MG63 (cell line): Measurements from ENCODE around the gene ARHGAP26. TPM values are rescaled to one million over a fixed set of nuclear protein-coding genes. Genes with fewer than 3 reads are reported as not detected.
A peak's percentile ranks its signal among the peaks of the same experiment; 100 is the strongest.

ENCODE experiments used
- DNase-seq: peaks from one replicate; pipeline ENCODE4 v3.0.0-alpha.2; 2020
- H3K27me3 ChIP-seq: fragments of 250-450 bp; sonication (Bioruptor Pico); 2 replicates; pipeline ENCODE4 v1.5.1; 2020; ENCODE audit warnings: mild to moderate bottlenecking, moderate library complexity
- H3K36me3 ChIP-seq: fragments of 250-450 bp; sonication (Bioruptor Pico); 2 replicates; pipeline ENCODE4 v1.5.1; 2020; ENCODE audit warnings: mild to moderate bottlenecking, moderate library complexity
- H3K4me3 ChIP-seq: fragments of 250-450 bp; sonication (Bioruptor Pico); 2 replicates; pipeline ENCODE4 v1.5.1; 2020; ENCODE audit warnings: mild to moderate bottlenecking, moderate library complexity
- H3K9me3 ChIP-seq: fragments of 250-450 bp; sonication (Bioruptor Pico); 2 replicates; pipeline ENCODE4 v1.5.1; 2020; ENCODE audit warnings: mild to moderate bottlenecking, moderate library complexity
- total RNA-seq: library from RNA; depleted of rRNA; stranded (reverse); fragments of >200 nt; shearing (Covaris generic); gene quantifications from 2 replicates; pipeline ENCODE4 v1.2.3, GENCODE V29; 2014; ENCODE audit warnings: low replicate concordance; rRNA removed

Gene ARHGAP26
- 1.3 and 9.5 TPM in 2 replicates for total RNA-seq

DNA sequence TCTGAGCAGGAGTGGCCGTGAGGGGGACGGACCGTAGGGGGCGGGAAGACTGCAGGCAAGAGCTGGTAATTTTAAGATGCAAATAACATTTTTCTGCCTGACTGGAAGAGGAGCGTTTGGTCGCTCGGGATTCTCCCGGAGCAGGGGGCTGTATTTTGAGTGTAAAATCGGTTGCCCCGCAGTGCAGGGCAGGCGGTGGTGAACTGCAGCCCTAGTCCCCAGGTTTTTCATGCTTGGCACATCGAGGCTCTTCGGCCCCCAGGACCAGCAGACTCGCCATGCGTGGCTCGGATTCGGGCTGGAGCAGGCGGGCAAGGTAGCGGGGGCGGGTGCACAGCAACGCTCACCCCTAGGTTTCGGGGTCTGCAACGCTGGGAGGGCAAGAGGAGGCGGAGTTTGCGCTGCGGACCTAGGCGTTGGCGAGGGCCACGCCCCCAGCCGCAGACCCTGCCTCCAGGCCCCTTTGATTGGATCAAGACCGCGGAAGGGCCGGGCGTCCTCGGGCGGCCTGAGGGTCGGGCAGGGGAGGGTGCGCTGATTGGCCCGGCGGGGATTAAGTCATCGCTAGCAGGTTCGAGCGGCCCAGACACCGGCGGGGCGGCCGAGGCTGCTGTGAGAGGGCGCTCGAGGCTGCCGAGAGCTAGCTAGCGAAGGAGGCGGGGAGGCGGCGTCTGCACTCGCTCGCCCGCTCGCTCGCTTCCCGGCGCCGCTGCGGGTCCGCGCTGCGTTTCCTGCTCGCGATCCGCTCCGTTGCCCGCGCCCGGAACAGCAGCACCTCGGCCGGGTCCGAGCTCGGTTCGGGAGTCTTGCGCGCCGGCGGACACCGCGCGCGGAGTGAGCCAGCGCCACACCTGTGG is at the start of gene ARHGAP26:
ARHGAP26 (plus strand) TSS at position 585 of the 857 bp plus-strand sequence. CDS start 385 bp downstream, outside the sequence.
- no peaks in the 10 kb centered on the region for H3K36me3 ChIP-seq
- peak; percentile 99 for DNase-seq

GRCh38 chr5:142720641-142721271 is 49.4 kb upstream of the ARHGAP26 start:
- DNase-seq, result no peak
- no peaks in the 10 kb centered on the region for H3K9me3 ChIP-seq
- no peak overlapping the region for H3K4me3 ChIP-seq
- no peaks in the 10 kb centered on the region for H3K36me3 ChIP-seq
- H3K27me3 ChIP-seq, result no peaks in the 10 kb centered on the region

More for the DNA sequence above, at the start of gene ARHGAP26:
- H3K9me3 ChIP-seq, result no peaks in the 10 kb centered on the region
- H3K4me3 ChIP-seq, result peak within 1 kb of the TSS; percentile 68
- peaks cover 6% of the 10 kb centered on the region; the same call in 1 of the 2 replicates for H3K27me3 ChIP-seq

DNA sequence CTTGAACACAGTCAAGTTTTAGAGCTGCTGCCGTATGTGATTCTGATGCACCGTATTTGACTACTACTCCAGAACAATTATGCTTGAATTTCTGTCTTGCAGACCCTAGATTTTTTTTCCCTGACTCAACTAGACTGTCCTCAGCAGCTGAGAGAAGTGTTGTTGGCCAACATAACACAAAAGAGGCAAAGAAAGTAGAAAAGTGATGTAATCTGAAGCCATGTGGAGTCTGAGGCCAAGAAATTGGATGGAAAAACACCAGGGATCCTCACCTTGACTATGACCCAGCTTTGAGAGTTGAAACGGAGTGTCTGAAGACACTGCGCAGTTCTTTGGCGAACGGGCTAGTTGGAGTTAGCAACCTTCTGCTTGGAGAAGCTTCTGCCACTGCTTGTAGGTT is 48.0 kb upstream of the ARHGAP26 start:
- DNase-seq, result no peak
- Histone ChIP-seq H3K27me3 (no peaks in the 10 kb centered on the region), H3K4me3 (no peak overlapping the region), H3K9me3 (no peaks in the 10 kb centered on the region), H3K36me3 (no peaks in the 10 kb centered on the region)

DNA sequence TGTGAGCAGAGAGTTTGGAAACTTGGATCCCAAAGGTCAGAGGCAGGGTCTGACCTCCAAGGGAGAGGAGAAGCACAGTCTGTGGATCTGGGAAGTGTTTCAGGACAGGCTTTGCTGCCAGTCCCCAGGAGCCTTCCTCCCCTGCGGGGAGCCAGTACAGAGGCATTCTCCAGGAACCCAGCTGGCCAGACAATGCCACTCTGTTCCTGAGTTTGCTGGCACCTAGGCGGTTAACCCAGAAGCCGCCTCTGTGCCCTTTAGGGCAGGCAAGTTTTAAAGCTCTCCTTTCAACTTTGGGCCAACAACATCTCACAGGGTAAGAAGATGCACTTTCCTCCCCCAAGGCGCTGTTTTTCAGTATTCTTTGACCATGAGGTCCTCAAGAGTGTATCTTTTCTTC is 47.3 kb upstream of the ARHGAP26 start:
- Histone ChIP-seq H3K27me3 (no peaks in the 10 kb centered on the region), H3K36me3 (no peaks in the 10 kb centered on the region), H3K9me3 (peaks cover 5% of the 10 kb centered on the region), H3K4me3 (no peak overlapping the region)
- DNase-seq, result peak; percentile 37

DNA sequence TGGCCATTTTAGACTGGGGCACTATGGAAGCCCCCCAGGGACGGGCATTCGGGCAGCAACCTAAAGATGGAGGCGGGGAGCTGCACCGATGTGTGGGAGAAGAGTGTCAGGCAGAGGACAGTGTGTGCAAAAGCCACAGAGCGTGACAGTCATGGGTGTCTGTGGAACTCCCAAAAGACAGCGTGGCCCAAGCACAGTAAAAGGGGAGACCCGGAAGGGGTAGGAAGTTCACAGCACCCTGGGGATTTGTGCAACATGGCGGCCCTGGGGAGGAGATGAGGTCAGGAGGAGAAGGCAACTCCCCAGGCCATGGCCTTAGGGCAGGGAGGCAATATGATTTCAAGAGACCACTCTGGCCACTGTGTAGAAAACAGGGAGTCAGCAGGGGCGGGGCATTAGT is 45.4 kb upstream of the ARHGAP26 start:
- DNase-seq, result no peak
- Histone ChIP-seq H3K9me3 (peaks cover 7% of the 10 kb centered on the region), H3K4me3 (no peak overlapping the region), H3K36me3 (no peaks in the 10 kb centered on the region), H3K27me3 (no peaks in the 10 kb centered on the region)

DNA sequence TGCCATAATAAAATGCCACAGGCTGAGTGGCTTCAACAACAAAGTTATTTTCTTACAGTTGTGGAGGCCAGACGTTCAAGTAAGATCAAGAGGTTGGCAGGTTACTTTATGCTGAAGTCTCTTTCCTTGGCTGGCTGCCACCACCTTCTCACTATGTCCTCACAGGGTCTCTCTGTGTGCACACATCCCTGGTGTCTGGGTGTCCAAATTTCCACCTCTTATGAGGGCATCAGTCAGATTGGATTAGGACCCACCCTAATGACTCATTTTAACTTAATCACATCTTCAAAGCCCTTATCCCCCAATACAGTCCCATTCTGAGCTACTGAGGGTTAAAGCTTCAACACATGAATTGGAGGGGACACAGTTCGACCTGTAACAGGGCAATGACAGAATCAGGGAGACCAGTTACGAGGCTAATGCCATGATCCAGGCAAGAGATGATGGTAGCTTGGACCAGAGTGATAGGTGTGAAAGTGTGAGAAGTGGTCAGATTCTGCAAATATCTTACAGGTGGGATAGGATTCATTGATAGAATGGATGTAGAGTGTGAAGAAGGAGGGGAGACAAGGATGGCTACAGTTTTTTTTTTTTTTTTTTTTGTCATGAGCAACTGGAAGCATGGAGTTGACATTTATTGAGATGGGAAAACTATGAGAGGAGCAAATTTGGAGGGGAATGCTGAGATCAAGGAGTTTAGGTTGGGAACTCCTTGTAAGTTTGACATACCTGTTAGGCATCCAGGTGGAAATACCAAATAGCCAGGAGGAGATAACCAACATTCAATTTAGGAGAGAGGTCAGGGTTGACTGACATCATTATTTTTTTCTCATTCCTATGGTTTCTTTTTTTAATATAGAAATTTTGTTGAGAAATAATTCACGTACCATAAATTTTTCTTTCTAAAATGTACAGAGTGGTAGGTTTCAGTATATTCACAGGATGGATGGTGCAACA is 44.7 kb upstream of the ARHGAP26 start:
- Histone ChIP-seq H3K36me3 (no peaks in the 10 kb centered on the region), H3K27me3 (no peaks in the 10 kb centered on the region), H3K4me3 (no peak overlapping the region), H3K9me3 (peaks cover 7% of the 10 kb centered on the region)
- peak; percentile 43 for DNase-seq

- Histone ChIP-seq H3K4me3 (no peak overlapping the region), H3K9me3 (peaks cover 7% of the 10 kb centered on the region), H3K36me3 (no peaks in the 10 kb centered on the region), H3K27me3 (no peaks in the 10 kb centered on the region)
- DNase-seq, result no peak
Observed at GRCh38 chr5:142726188-142726731, 43.9 kb upstream of the ARHGAP26 start.

GRCh38 chr5:142727735-142728047 is 42.5 kb upstream of the ARHGAP26 start:
- no peak for DNase-seq
- no peaks in the 10 kb centered on the region for H3K36me3 ChIP-seq
- peaks cover 7% of the 10 kb centered on the region for H3K9me3 ChIP-seq
- H3K4me3 ChIP-seq, result no peak overlapping the region
- no peaks in the 10 kb centered on the region for H3K27me3 ChIP-seq

DNA sequence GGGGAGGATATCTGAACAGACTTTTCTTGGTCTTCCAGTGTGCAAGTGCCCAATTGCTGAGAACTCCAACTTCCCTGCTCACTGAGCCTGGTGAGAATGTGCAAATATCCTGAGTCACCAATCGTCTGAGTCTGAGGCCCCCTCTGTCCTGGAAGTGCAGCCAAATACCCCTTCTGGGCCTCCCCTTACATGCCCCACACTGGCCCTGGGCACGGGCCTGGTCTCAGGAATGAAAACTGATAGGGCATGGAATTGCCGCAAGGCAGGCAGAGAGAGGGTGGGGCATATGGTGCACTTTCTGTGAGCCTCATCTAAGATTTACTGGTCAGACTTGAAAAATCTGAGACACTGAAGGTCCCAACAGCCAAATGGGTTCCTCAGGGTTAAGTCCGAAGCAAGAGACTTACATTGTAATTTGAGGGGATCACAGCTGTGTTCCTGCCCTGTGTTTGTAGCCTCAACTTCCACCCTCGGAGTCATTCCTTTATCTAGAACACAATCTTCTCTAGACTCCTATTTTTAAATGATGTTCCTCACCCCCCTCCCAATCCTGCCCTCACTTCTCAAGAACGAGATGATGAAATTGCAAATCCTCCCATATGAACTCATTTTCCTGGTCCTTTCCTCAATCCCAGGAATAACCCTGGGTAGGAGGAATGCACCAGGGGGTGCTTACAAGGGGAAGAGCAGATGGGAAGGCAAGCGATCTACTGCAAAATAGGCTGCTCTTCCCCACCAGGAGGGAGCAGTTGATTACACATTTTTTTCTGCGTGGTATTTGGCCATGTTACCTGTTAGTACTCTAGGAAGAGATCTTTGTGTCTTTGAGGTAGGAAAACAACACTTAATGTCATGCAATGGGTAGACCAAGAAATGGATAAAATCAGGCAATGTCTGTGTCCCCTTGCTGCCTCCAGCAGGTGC is 34.6 kb upstream of the ARHGAP26 start:
- no peaks in the 10 kb centered on the region for H3K27me3 ChIP-seq
- H3K4me3 ChIP-seq, result no peak overlapping the region
- H3K9me3 ChIP-seq, result no peaks in the 10 kb centered on the region
- H3K36me3 ChIP-seq, result no peaks in the 10 kb centered on the region
- DNase-seq, result no peak

DNA sequence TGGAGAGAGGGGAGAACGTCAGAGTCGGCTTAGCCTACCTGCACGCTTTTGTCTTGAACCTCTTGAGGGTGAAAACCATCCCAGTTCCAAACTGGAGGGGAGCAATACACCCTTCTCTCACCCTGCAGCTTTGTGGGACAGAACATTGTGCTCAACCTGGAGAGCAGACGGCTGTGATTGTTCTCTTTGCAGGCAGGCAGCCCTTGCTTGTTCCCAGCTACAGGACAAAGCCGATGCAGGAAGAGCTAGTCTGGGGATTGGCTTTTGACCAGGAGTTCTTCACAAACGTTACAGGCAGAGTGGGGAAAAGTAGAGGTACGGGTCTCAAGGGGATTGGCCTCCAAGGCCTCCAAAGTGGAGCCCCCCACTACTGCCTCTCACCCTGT is 33.9 kb upstream of the ARHGAP26 start:
- no peak overlapping the region for H3K4me3 ChIP-seq
- H3K9me3 ChIP-seq, result no peaks in the 10 kb centered on the region
- no peaks in the 10 kb centered on the region for H3K36me3 ChIP-seq
- no peak for DNase-seq
- H3K27me3 ChIP-seq, result no peaks in the 10 kb centered on the region

GRCh38 chr5:142737179-142737578 is 33.0 kb upstream of the ARHGAP26 start:
- H3K9me3 ChIP-seq, result no peaks in the 10 kb centered on the region
- H3K27me3 ChIP-seq, result no peaks in the 10 kb centered on the region
- no peak overlapping the region for H3K4me3 ChIP-seq
- no peak for DNase-seq
- no peaks in the 10 kb centered on the region for H3K36me3 ChIP-seq

- no peaks in the 10 kb centered on the region for H3K9me3 ChIP-seq
- no peaks in the 10 kb centered on the region for H3K36me3 ChIP-seq
- no peaks in the 10 kb centered on the region for H3K27me3 ChIP-seq
- no peak overlapping the region for H3K4me3 ChIP-seq
- no peak for DNase-seq
Observed at GRCh38 chr5:142740474-142741242, 29.5 kb upstream of the ARHGAP26 start.

DNA sequence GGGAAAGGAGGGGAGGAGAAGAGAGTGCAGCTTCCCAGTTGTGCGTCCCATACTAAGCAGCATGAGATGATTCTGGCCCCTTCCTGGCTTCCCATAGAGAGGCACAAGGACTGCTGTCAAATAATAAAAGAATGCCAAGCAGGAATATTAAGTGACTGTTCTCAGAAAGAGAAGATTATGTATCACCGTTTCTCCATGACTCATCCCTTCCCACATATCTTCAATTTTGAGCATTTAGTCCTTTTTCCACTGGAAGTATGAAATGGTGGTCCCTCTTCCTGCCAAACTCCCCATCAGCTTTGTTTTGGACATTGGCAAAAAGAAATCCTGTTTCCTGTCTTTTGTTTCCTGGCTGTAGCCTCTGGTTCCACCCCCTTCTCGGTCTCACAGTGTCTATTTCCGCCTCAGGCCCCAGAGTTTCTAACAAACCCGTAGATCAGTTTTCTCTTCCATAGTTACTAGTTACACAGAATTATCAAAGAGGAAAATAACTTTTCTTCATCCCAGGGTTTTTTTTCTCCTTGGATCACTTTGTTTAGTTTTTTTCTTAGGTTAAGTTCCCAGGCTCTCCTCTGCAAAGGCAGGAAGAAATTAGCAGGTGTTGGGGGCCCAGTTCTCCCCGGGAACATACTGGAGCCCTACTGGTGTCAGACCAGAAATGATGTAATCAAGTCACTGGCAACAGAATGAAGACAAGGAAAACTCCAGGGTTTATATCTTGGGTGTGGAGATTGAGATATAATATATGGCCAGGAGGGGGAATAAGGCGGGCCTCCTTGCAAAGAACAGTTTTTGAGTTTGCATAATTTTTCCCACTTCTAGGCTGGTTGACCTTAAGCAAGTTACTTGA is 26.4 kb upstream of the ARHGAP26 start:
- no peak overlapping the region for H3K4me3 ChIP-seq
- H3K36me3 ChIP-seq, result no peaks in the 10 kb centered on the region
- no peaks in the 10 kb centered on the region for H3K27me3 ChIP-seq
- no peak for DNase-seq
- H3K9me3 ChIP-seq, result no peaks in the 10 kb centered on the region

DNA sequence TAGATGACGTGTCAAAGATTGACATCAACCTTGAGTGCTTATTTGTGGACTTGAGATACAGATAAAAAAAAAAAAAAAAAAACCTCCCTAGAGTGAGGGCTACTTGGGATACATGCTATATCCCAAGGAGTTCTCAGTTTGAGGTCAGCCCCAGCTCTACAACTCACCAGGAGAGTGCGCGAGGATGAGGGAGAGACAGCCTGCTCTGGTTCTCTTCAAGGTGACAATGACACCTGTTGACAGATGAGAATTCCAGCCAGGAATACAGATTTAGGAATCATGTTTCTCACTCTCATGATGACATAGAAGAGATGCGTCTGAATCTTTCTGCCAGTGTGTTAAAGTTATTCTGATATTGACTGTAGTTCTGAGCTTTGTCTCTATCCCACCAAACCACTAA is 24.9 kb upstream of the ARHGAP26 start:
- no peaks in the 10 kb centered on the region for H3K27me3 ChIP-seq
- no peaks in the 10 kb centered on the region for H3K9me3 ChIP-seq

More for the DNA sequence above, 24.9 kb upstream of the ARHGAP26 start:
- no peaks in the 10 kb centered on the region for H3K36me3 ChIP-seq
- DNase-seq, result no peak
- H3K4me3 ChIP-seq, result no peak overlapping the region
